IMR-90 (cell line): ENCODE measurements around the gene ITFG1. TPM values are rescaled to one million over a fixed set of nuclear protein-coding genes. Genes with fewer than 3 reads are reported as not detected.

Experiments used
- ATAC-seq: fragments of 200-7000 bp; cut with Tn5 transposase; 2 replicates; pipeline ENCODE4 v1.9.1; 2020; ENCODE audit warnings: low read depth, mild to moderate bottlenecking, moderate library complexity
- BruUV-seq: library from RNA; stranded (reverse); fragments of 400-500 nt; replicated peaks from 2 replicates; lab custom pipeline; 2021; lab: Mats Ljungman, UMichigan
- CTCF ChIA-PET: fragments of 300-600 bp; formaldehyde crosslinking; extraction: SDS; loops from one replicate; lab custom pipeline; 2021; ENCODE audit warnings: antibody characterized with exemption; lab: Yijun Ruan, JAX
- POLR2A ChIA-PET: fragments of 300-600 bp; sonication (Branson Sonifier 250); formaldehyde crosslinking; loops from one replicate; lab custom pipeline; 2022; ENCODE audit warnings: antibody characterized with exemption; ENCODE audit not compliant: unreplicated experiment; lab: Charles Lee
- DNase-seq: peaks from one replicate; pipeline ENCODE4 v3.0.0; 2013
- H2AFZ ChIP-seq: replicated peaks from 2 replicates; pipeline ENCODE3; 2013; ENCODE audit warnings: low read length, mild to moderate bottlenecking; ENCODE audit not compliant: poor library complexity
- H2AK5ac ChIP-seq: 2 replicates; pipeline ENCODE4 v1.6.1; 2013; ENCODE audit warnings: low read depth, low read length, inconsistent platforms
- H2AK9ac ChIP-seq: replicated peaks from 2 replicates; pipeline ENCODE3; 2013; ENCODE audit warnings: mild to moderate bottlenecking, low read depth, low read length, moderate library complexity; ENCODE audit not compliant: poor library complexity
- H2BK120ac ChIP-seq: 2 replicates; pipeline ENCODE4 v1.6.1; 2013; ENCODE audit warnings: low read depth, low read length, inconsistent platforms
- H2BK15ac ChIP-seq: 3 replicates; pipeline ENCODE4 v1.6.1; 2013; ENCODE audit warnings: low read depth, low read length, inconsistent platforms
- H2BK20ac ChIP-seq: 2 replicates; pipeline ENCODE4 v1.6.1; 2013; ENCODE audit warnings: low read depth, mild to moderate bottlenecking, inconsistent platforms, low read length, moderate library complexity
- H2BK5ac ChIP-seq: 2 replicates; pipeline ENCODE4 v1.6.1; 2013; ENCODE audit warnings: mild to moderate bottlenecking, low read depth, low read length, inconsistent platforms; ENCODE audit not compliant: poor library complexity, severe bottlenecking
- H3K14ac ChIP-seq: replicated peaks from 2 replicates; pipeline ENCODE4 v1.6.1; 2013; ENCODE audit warnings: low read depth, low read length, inconsistent platforms
- H3K18ac ChIP-seq: 2 replicates; pipeline ENCODE4 v1.6.1; 2013; ENCODE audit warnings: low read depth, low read length, control low read depth
- H3K23ac ChIP-seq: 2 replicates; pipeline ENCODE4 v1.6.1; 2013; ENCODE audit warnings: low read depth, low read length, inconsistent platforms
- H3K27ac ChIP-seq: 2 replicates; pipeline ENCODE4 v1.5.1; 2013; ENCODE audit warnings: mild to moderate bottlenecking, control low read depth, low read length; ENCODE audit not compliant: insufficient read depth
- H3K27me3 ChIP-seq: 2 replicates; pipeline ENCODE4 v1.6.1; 2013; ENCODE audit warnings: low read length; ENCODE audit not compliant: control insufficient read depth, insufficient read depth
- H3K36me3 ChIP-seq: 2 replicates; pipeline ENCODE4 v1.6.1; 2013; ENCODE audit warnings: low read length, mixed read lengths; ENCODE audit not compliant: control insufficient read depth, insufficient read depth
- H3K4ac ChIP-seq: 2 replicates; pipeline ENCODE4 v1.6.1; 2013; ENCODE audit warnings: low read depth, low read length, inconsistent platforms
- H3K4me1 ChIP-seq: 2 replicates; pipeline ENCODE4 v1.6.1; 2013; ENCODE audit warnings: low read length, mixed read lengths; ENCODE audit not compliant: control insufficient read depth, insufficient read depth
- H3K4me2 ChIP-seq: 2 replicates; pipeline ENCODE4 v1.6.1; 2013; ENCODE audit warnings: low read depth, mild to moderate bottlenecking, control low read depth, low read length, moderate library complexity
- H3K4me3 ChIP-seq: 2 replicates; pipeline ENCODE4 v1.5.1; 2013; ENCODE audit warnings: low read depth, mild to moderate bottlenecking, control low read depth, low read length, moderate library complexity; ENCODE audit not compliant: insufficient read depth
- H3K56ac ChIP-seq: 2 replicates; pipeline ENCODE4 v1.6.1; 2013; ENCODE audit warnings: low read length, inconsistent platforms; ENCODE audit not compliant: insufficient read depth; ENCODE audit errors: extremely low read depth
- H3K79me1 ChIP-seq, 2 experiments: 2 replicates each; pipeline ENCODE4 v1.6.1; 2013; ENCODE audit warnings: low read length in 2 of 2, inconsistent platforms in 1 of 2, low read depth in 1 of 2
- H3K9ac ChIP-seq: 2 replicates; pipeline ENCODE4 v1.6.1; 2013; ENCODE audit warnings: low read depth, low read length, control low read depth
- H3K9me1 ChIP-seq: 2 replicates; pipeline ENCODE4 v1.6.1; 2013; ENCODE audit warnings: low read length, inconsistent platforms; ENCODE audit not compliant: insufficient read depth
- H3K9me3 ChIP-seq: 2 replicates; pipeline ENCODE4 v1.6.1; 2013; ENCODE audit warnings: low read length; ENCODE audit not compliant: control insufficient read depth, insufficient read depth
- H4K20me1 ChIP-seq: 2 replicates; pipeline ENCODE4 v1.6.1; 2013; ENCODE audit warnings: low read length, inconsistent platforms; ENCODE audit not compliant: insufficient read depth
- H4K5ac ChIP-seq: 2 replicates; pipeline ENCODE4 v1.6.1; 2013; ENCODE audit warnings: mild to moderate bottlenecking, low read depth, low read length, control low read depth
- H4K8ac ChIP-seq, 2 experiments: 2 replicates each; pipeline ENCODE4 v1.6.1; 2013; ENCODE audit warnings: low read depth in 2 of 2, low read length in 2 of 2, control low read depth in 1 of 2, inconsistent platforms in 1 of 2
- H4K91ac ChIP-seq: 2 replicates; pipeline ENCODE4 v1.6.1; 2013; ENCODE audit warnings: low read depth, low read length, inconsistent platforms; ENCODE audit not compliant: insufficient read depth
- CEBPB ChIP-seq: IDR thresholded peaks from 2 replicates; pipeline ENCODE4 v1.6.1; 2012; ENCODE audit warnings: low read depth, low read length, improper control_type of control experiment
- MXI1 ChIP-seq: IDR thresholded peaks from 2 replicates; pipeline ENCODE4 v1.6.1; 2012; ENCODE audit warnings: low read depth, mild to moderate bottlenecking, low read length, moderate library complexity, borderline replicate concordance
- NFE2L2 ChIP-seq: fragments of 150-350 bp; IDR thresholded peaks from 2 replicates; pipeline ENCODE4 v1.6.1; 2016; ENCODE audit warnings: low read depth, mild to moderate bottlenecking, low read length
- RFX5 ChIP-seq: IDR thresholded peaks from 2 replicates; pipeline ENCODE4 v1.8.0; 2012; ENCODE audit warnings: low read depth, mild to moderate bottlenecking, low read length, moderate library complexity
- USF2 ChIP-seq: fragments of 150-350 bp; IDR thresholded peaks from 2 replicates; pipeline ENCODE4 v1.6.1; 2017; ENCODE audit warnings: mild to moderate bottlenecking, antibody characterized with exemption, low read length, low read depth
- WGBS, 2 experiments: methylation state at CpG; one replicate each; pipeline versions ENCODE4 v1.1.5 to v1.1.7; 2013; ENCODE audit warnings: missing lambda C conversion rate in 2 of 2; ENCODE audit not compliant: insufficient read length in 1 of 2; ENCODE audit errors: extremely low coverage in 2 of 2; 5-methylcytosine and 5-hydroxymethylcytosine counted together
- dilution Hi-C: fragments of 300-500 bp; cut with HindIII; formaldehyde crosslinking; loops from one replicate; pipeline ENCODE4 v1.14.3; 2018; ENCODE audit warnings: low sequenced_read_pairs; ENCODE audit not compliant: unreplicated experiment
- in situ Hi-C: fragments of 300-500 bp; cut with MboI; formaldehyde crosslinking; loops from 3 replicates; pipeline ENCODE4 v1.14.3; 2019; ENCODE audit warnings: low sequenced_read_pairs, inconsistent platforms, mixed read lengths
- intact Hi-C: fragments of 100-400 bp; cut with micrococcal nuclease; formaldehyde crosslinking; loops from 2 replicates; pipeline ENCODE4 v1.10.0; 2022
- polyA plus RNA-seq, 3 experiments: library from polyadenylated mRNA; depleted of rRNA; stranded (reverse); fragments of >200 nt; gene quantifications; 2 replicates each; pipeline ENCODE4 v1.2.3, GENCODE V29; 2012; ENCODE audit warnings: low replicate concordance in 1 of 3
- total RNA-seq: library from RNA; depleted of rRNA; stranded (reverse); fragments of >200 nt; gene quantifications from 2 replicates; pipeline ENCODE4 v1.2.3, GENCODE V29; 2012

The ITFG1 gene
- total and polyA plus RNA-seq, 2 of the 4 experiments (the other 2 are of a cell fraction) = 54.3 to 60.4 TPM

DNA sequence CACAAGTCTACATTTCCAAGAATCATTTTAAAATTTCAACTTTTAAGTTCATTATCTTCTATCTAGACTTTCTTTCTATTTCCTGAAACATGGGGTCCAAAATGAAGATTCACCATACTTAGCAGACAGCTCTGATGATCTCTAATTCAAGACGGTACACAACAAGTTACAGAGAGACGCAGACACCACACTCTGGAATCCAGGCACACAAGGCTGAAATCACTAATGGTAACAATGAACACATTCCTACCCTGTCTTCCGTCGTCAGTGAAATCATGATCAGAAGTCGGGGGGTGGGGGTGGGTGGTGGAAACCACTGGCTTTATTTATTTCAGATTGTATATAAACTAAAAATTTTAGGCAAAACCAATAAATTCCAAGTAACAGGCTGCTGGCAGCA is 78.5 kb downstream of the ITFG1 start:
- no peak for TF ChIP-seq CEBPB
- TF ChIP-seq NFE2L2 = no peak
- TF ChIP-seq MXI1 = no peak
- no peak for TF ChIP-seq RFX5
- no peak for TF ChIP-seq USF2
- Histone ChIP-seq H2BK20ac (no peak overlapping the region), H3K4ac (no peak overlapping the region), H3K4me1 (no peaks in the 10 kb centered on the region), H3K27me3 (no peaks in the 10 kb centered on the region), H2AK9ac (no peak overlapping the region), H3K4me3 (no peak overlapping the region), H3K14ac (no peak overlapping the region), H2AK5ac (no peak overlapping the region), H3K27ac (no peak overlapping the region), H3K36me3 (no peaks in the 10 kb centered on the region; the same call in 1 of the 2 replicates), H3K9me3 (no peaks in the 10 kb centered on the region), H2BK5ac (no peak overlapping the region), H4K5ac (no peak overlapping the region), H3K9ac (no peak overlapping the region), H4K20me1 (no peaks in the 10 kb centered on the region), H2AFZ (no peak overlapping the region), H4K8ac (no peak overlapping the region), H2BK120ac (no peak overlapping the region), H3K56ac (no peak overlapping the region), H2BK15ac (no peak overlapping the region), H3K9me1 (peaks cover 8% of the 10 kb centered on the region), H3K18ac (no peak overlapping the region), H4K91ac (no peak overlapping the region), H3K4me2 (no peak overlapping the region), H3K79me1 (peaks cover 4 to 12% of the 10 kb centered on the region in 2 experiments; a peak in 2 of 4 replicates), H3K23ac (no peak overlapping the region)
- DNase-seq (no peak), ATAC-seq (no peak)
- intact Hi-C loops = no loop called here
- in situ Hi-C loops = no loop called here
- CTCF ChIA-PET = no interaction called here
- POLR2A ChIA-PET = no interaction called here
- whole genome bisulfite sequencing, 2 experiments = no CpG with 5 or more reads among the region's 5 CpGs
- no TSS peak for BruUV-seq
- dilution Hi-C loops = no loop called here
